ENCODE results near the gene AUTS2.

Gene AUTS2

DNA sequence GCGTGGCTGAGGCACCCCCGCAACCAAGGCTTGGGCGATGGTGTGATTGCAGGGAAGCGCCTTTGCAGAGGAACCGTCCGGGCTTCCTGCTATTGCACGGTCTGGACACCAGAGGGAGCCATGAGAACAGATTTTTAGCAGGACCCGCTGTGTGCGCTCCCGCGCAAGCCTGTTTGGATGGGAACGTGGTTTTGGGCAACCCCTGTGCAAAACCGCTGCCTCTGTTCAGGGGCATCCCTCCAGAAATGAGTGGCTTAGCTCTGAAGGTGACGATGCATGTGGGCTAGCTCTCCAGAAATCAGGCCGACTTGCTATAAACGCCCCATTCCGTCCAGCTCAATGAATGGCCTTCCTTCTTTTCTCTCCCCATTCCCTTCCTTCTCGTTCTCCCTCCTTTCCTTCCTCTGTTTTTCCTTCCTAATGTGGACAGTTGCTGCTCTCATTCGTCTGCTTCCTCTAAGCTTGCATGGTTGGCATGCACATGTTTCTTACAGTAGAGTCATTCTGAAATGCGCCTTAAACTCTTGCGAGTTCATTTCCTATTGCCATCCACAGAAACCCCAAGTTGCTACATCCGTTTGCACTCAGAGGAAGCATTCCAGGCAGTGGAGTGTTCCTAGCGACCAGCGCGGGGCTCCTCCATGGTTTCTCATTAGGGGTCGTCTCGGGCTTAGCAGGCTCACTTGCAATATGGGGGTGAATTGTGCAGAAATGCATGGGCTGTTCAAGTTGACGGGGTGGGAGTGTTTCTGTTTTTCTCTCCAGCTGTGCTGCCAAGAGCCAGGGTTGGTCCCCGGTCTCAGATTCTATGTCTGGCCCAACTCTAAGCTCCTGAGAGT is 1231.2 kb downstream of the AUTS2 start:
- no peak for TF ChIP-seq EZH2 (IDR thresholded peaks at IDR 0.05; ENCODE audit: borderline replicate concordance, low read length)
- TF ChIP-seq, protein P1, sequence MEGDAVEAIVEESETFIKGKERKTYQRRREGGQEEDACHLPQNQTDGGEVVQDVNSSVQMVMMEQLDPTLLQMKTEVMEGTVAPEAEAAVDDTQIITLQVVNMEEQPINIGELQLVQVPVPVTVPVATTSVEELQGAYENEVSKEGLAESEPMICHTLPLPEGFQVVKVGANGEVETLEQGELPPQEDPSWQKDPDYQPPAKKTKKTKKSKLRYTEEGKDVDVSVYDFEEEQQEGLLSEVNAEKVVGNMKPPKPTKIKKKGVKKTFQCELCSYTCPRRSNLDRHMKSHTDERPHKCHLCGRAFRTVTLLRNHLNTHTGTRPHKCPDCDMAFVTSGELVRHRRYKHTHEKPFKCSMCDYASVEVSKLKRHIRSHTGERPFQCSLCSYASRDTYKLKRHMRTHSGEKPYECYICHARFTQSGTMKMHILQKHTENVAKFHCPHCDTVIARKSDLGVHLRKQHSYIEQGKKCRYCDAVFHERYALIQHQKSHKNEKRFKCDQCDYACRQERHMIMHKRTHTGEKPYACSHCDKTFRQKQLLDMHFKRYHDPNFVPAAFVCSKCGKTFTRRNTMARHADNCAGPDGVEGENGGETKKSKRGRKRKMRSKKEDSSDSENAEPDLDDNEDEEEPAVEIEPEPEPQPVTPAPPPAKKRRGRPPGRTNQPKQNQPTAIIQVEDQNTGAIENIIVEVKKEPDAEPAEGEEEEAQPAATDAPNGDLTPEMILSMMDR (IDR thresholded peaks at IDR 0.05; ENCODE audit: low read length), result peak; percentile 94
- Histone ChIP-seq H3K9ac (ENCODE audit: low read length) (no peak overlapping the region), H3F3A (ENCODE audit: insufficient read depth, low read length) (no peaks in the 10 kb centered on the region), H3K79me2 (ENCODE audit: insufficient read depth, low read length) (no peaks in the 10 kb centered on the region), H4K20me1 (ENCODE audit: insufficient read depth, low read length) (no peaks in the 10 kb centered on the region), H3K9me2 (ENCODE audit: low read depth, low read length) (no peaks in the 10 kb centered on the region), H3K4me2 (ENCODE audit: low read length) (no peak overlapping the region), H3K27ac (ENCODE audit: low read depth, low read length, poor library complexity, severe bottlenecking) (no peak overlapping the region), H3K9me3 (ENCODE audit: low read length) (no peaks in the 10 kb centered on the region), H3K4me3 (ENCODE audit: low read depth, low read length, poor library complexity, severe bottlenecking) (no peak overlapping the region), H3K27me3 (ENCODE audit: insufficient read depth, low read length) (0 out of 2 replicates have a peak, but pooled peaks cover 6% of the 10 kb centered on the region), H2AFZ (ENCODE audit: low read length) (no peak overlapping the region), H3K36me3 (ENCODE audit: insufficient read depth, low read length) (no peaks in the 10 kb centered on the region), H3K4me1 (ENCODE audit: insufficient read depth, low read length, severe bottlenecking) (peaks cover 3% of the 10 kb centered on the region)

DNA sequence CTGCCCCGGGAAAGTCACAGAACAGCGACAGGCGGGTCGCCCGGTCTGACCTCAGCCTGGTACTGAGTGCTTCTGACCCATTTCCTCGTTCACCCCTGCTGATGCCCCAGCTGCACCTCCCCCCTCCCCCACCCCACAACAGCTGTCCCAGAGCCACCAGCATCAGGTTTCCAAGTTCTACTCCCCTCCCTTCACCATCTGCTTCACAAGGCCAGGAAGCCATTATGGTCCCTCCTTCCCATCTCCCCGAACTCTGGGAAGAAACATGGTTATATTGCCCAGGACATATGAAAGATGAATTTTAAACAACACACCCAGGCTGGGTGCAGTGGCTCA is 1231.8 kb downstream of the AUTS2 start:
- no peak overlapping the region for H3K9ac ChIP-seq (ENCODE audit: low read length)
- no peak overlapping the region for H3K4me3 ChIP-seq (ENCODE audit: low read depth, low read length, poor library complexity, severe bottlenecking)
- no peaks in the 10 kb centered on the region; the same call in 1 of the 2 replicates for H3K9me3 ChIP-seq (ENCODE audit: low read length)
- H3K79me2 ChIP-seq (ENCODE audit: insufficient read depth, low read length), result no peaks in the 10 kb centered on the region
- no peak overlapping the region for H3K4me2 ChIP-seq (ENCODE audit: low read length)
- H3K36me3 ChIP-seq (ENCODE audit: insufficient read depth, low read length), result no peaks in the 10 kb centered on the region
- no peak overlapping the region for H2AFZ ChIP-seq (ENCODE audit: low read length)
- TF ChIP-seq EZH2 (IDR thresholded peaks at IDR 0.05; ENCODE audit: borderline replicate concordance, low read length), result no peak
- TF ChIP-seq, protein P1 (IDR thresholded peaks at IDR 0.05; ENCODE audit: low read length), result no peak
- H3K4me1 ChIP-seq (ENCODE audit: insufficient read depth, low read length, severe bottlenecking), result peaks cover 3% of the 10 kb centered on the region
- no peak overlapping the region for H3K27ac ChIP-seq (ENCODE audit: low read depth, low read length, poor library complexity, severe bottlenecking)
- no peaks in the 10 kb centered on the region for H4K20me1 ChIP-seq (ENCODE audit: insufficient read depth, low read length)
- peaks cover 11% of the 10 kb centered on the region; the same call in 1 of the 2 replicates for H3K27me3 ChIP-seq (ENCODE audit: insufficient read depth, low read length)
- H3K9me2 ChIP-seq (ENCODE audit: low read depth, low read length), result no peaks in the 10 kb centered on the region
- H3F3A ChIP-seq (ENCODE audit: insufficient read depth, low read length), result no peaks in the 10 kb centered on the region

DNA sequence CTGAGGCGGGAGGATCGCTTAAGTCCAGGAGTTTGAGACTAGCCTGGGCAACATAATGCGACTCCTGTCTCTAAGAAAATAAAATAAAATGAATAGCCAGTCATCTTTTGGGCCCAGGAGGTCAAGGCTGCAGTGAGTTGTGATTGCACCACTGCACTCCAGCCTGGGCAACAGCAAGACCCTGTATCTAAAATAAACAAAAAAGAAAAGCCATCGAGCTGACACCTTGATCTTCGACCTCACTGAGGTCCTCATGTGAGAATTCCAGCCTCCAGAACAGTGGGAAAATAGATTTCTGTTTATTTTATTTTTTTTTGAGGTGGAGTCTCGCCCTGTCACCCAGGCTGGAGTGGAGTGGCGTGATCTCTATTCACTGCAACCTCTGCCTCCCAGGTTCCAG is 1232.2 kb downstream of the AUTS2 start:
- no peak overlapping the region for H3K4me2 ChIP-seq (ENCODE audit: low read length)
- no peak overlapping the region for H3K27ac ChIP-seq (ENCODE audit: low read depth, low read length, poor library complexity, severe bottlenecking)
- no peaks in the 10 kb centered on the region for H3K36me3 ChIP-seq (ENCODE audit: insufficient read depth, low read length)

More for the DNA sequence above, 1232.2 kb downstream of the AUTS2 start:
- TF ChIP-seq, protein P1 (IDR thresholded peaks at IDR 0.05; ENCODE audit: low read length), result no peak
- no peak for TF ChIP-seq EZH2 (IDR thresholded peaks at IDR 0.05; ENCODE audit: borderline replicate concordance, low read length)
- Histone ChIP-seq H3K27me3 (ENCODE audit: insufficient read depth, low read length) (peaks cover 14% of the 10 kb centered on the region; the same call in 1 of the 2 replicates), H4K20me1 (ENCODE audit: insufficient read depth, low read length) (no peaks in the 10 kb centered on the region), H3K79me2 (ENCODE audit: insufficient read depth, low read length) (no peaks in the 10 kb centered on the region), H3K4me1 (ENCODE audit: insufficient read depth, low read length, severe bottlenecking) (peaks cover 3% of the 10 kb centered on the region), H3K9me2 (ENCODE audit: low read depth, low read length) (no peaks in the 10 kb centered on the region), H3K4me3 (ENCODE audit: low read depth, low read length, poor library complexity, severe bottlenecking) (no peak overlapping the region), H2AFZ (ENCODE audit: low read length) (no peak overlapping the region), H3F3A (ENCODE audit: insufficient read depth, low read length) (no peaks in the 10 kb centered on the region), H3K9ac (ENCODE audit: low read length) (no peak overlapping the region), H3K9me3 (ENCODE audit: low read length) (no peaks in the 10 kb centered on the region; the same call in 1 of the 2 replicates)

Measured in OCI-LY1 (cell line).